Dorsolateral prefrontal cortex (tissue), 118 donors: ENCODE measurements around the gene SLF1. TPM values are rescaled to one million over a fixed set of nuclear protein-coding genes. Genes with fewer than 3 reads are reported as not detected.

Experiments used
- total RNA-seq, 120 experiments: library from RNA; stranded (reverse); gene quantifications; one replicate each; pipeline versions ENCODE4 v1.2.3 to v1.2.4, GENCODE V29; 2022

SLF1 gene
- total RNA-seq, 120 experiments from 2014 or later: 10.8 to 36.5 (median 21.9) TPM

Other genes with a start within 250 kb of the SLF1 start
- 10 to 100 TPM in 92 of 120 experiments, 1 to 10 TPM in 28; 5.8 to 16.2 (median 11.8) TPM for gene KIAA0825, start 65 bp upstream of the SLF1 start, total RNA-seq